ENCODE measurements around the gene USH2A. TPM values are rescaled to one million over a fixed set of nuclear protein-coding genes. Genes with fewer than 3 reads are reported as not detected.

The USH2A gene
- total RNA-seq, 6 donors from 2014 or later: under 0.01 to 0.11 TPM; not detected in 4

GRCh38 chr1:215899901-215900300 is 523.3 kb downstream of the USH2A start:
- DNase-seq (no peak), ATAC-seq (ENCODE audit: low FRiP score in 2 of 2) (no peak)
- 89 to 93% methylated on average over 5 of the region's 5 CpGs for whole genome bisulfite sequencing, 2 donors
- no peak for TF ChIP-seq POLR2A (IDR thresholded peaks at IDR 0.05)
- TF ChIP-seq, protein P1, sequence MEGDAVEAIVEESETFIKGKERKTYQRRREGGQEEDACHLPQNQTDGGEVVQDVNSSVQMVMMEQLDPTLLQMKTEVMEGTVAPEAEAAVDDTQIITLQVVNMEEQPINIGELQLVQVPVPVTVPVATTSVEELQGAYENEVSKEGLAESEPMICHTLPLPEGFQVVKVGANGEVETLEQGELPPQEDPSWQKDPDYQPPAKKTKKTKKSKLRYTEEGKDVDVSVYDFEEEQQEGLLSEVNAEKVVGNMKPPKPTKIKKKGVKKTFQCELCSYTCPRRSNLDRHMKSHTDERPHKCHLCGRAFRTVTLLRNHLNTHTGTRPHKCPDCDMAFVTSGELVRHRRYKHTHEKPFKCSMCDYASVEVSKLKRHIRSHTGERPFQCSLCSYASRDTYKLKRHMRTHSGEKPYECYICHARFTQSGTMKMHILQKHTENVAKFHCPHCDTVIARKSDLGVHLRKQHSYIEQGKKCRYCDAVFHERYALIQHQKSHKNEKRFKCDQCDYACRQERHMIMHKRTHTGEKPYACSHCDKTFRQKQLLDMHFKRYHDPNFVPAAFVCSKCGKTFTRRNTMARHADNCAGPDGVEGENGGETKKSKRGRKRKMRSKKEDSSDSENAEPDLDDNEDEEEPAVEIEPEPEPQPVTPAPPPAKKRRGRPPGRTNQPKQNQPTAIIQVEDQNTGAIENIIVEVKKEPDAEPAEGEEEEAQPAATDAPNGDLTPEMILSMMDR (IDR thresholded peaks at IDR 0.05): no peak
- TF ChIP-seq POLR2AphosphoS5 (IDR thresholded peaks at IDR 0.05): no peak
- TF ChIP-seq EP300 (IDR thresholded peaks at IDR 0.05): no peak
- H3K27me3 ChIP-seq: no peaks in the 10 kb centered on the region
- no peaks in the 10 kb centered on the region for H3K36me3 ChIP-seq
- H3K27ac ChIP-seq: no peak overlapping the region
- no peaks in the 10 kb centered on the region for H3K9me3 ChIP-seq
- H3K4me1 ChIP-seq: no peaks in the 10 kb centered on the region
- H3K4me3 ChIP-seq: no peak overlapping the region

DNA sequence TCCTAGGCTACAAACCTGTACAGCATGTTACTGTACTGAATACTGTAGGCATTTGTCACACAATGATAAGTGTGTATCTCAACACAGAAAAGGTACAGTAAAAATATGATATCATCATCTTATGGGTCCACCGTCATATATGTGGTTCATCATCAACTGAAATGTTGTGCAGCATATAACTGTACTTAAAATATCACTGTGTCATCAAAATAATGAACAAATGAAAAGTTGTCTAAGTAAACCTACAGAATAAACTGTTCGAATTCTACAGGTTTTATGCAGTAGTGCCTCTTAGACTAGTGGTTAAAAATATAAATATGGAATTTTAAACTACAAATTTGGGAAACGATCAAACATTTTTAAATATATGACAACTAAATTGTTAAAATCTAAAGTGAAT is 527.4 kb downstream of the USH2A start:
- TF ChIP-seq POLR2A (IDR thresholded peaks at IDR 0.05): no peak
- TF ChIP-seq EP300 (IDR thresholded peaks at IDR 0.05): no peak
- TF ChIP-seq POLR2AphosphoS5 (IDR thresholded peaks at IDR 0.05): no peak
- TF ChIP-seq, protein P1 (IDR thresholded peaks at IDR 0.05): no peak
- no peaks in the 10 kb centered on the region for H3K27me3 ChIP-seq
- WGBS, 2 donors: 84 to 89% methylated on average over 3 of the region's 3 CpGs
- ATAC-seq (ENCODE audit: low FRiP score in 2 of 2) (no peak), DNase-seq (no peak)
- H3K27ac ChIP-seq: no peak overlapping the region
- H3K4me3 ChIP-seq: no peak overlapping the region
- no peaks in the 10 kb centered on the region for H3K4me1 ChIP-seq
- H3K36me3 ChIP-seq: no peaks in the 10 kb centered on the region
- no peaks in the 10 kb centered on the region for H3K9me3 ChIP-seq

DNA sequence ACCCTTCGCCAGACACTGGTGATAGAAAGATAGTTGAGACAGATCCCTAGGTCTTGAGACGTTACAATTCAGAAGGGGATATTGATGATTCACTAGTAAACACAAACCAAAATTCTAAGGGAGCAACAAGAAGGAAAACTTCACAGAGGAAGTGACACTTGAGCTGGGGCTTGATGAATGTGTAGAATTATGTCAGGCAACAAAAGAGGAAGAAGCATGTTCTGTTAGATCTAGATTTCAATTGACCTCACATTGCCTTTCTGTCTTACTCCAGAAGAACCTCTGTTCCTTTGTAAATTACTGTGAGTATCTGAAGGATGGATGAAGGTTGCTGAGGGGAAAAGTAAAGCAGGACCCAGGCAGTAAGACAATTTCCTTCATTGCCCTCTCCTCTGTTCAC is 528.0 kb downstream of the USH2A start:
- no peaks in the 10 kb centered on the region for H3K36me3 ChIP-seq
- ATAC-seq (ENCODE audit: low FRiP score in 2 of 2) (no peak), DNase-seq (no peak)
- WGBS, 2 donors: 66% methylated on average over 2 of the region's 2 CpGs
- H3K27me3 ChIP-seq: no peaks in the 10 kb centered on the region
- TF ChIP-seq POLR2AphosphoS5 (IDR thresholded peaks at IDR 0.05) (no peak), POLR2A (IDR thresholded peaks at IDR 0.05) (no peak), EP300 (IDR thresholded peaks at IDR 0.05) (no peak)
- TF ChIP-seq, protein P1 (IDR thresholded peaks at IDR 0.05): no peak
- H3K4me1 ChIP-seq: no peaks in the 10 kb centered on the region
- no peaks in the 10 kb centered on the region for H3K9me3 ChIP-seq
- no peak overlapping the region for H3K4me3 ChIP-seq
- no peak overlapping the region for H3K27ac ChIP-seq

DNA sequence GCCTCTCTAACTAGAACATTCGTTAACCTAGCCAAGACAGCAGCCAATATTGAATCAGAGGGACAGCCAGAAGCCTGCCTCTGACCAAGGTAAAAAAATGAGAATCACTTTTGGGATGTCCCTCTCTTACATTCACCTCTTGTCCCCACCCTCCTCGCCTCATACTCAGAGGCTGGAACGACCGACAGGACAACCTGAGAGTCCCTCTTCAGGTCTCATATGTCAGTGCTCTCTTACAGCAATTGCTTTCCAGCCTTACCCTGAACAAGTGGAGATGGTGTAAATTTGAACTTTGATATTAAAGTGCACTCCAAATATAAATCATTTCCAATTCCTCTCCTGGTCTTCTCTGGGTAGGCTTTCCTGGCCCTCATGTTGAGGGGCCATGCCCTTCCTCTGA is 528.6 kb downstream of the USH2A start:
- Histone ChIP-seq H3K27ac (no peak overlapping the region), H3K36me3 (no peaks in the 10 kb centered on the region), H3K4me3 (no peak overlapping the region), H3K9me3 (no peaks in the 10 kb centered on the region), H3K27me3 (no peaks in the 10 kb centered on the region), H3K4me1 (no peaks in the 10 kb centered on the region)
- 48 to 67% methylated on average over 4 of the region's 4 CpGs for WGBS, 2 donors
- TF ChIP-seq EP300 (IDR thresholded peaks at IDR 0.05): no peak
- TF ChIP-seq, protein P1 (IDR thresholded peaks at IDR 0.05): no peak
- TF ChIP-seq POLR2AphosphoS5 (IDR thresholded peaks at IDR 0.05): no peak
- no peak for TF ChIP-seq POLR2A (IDR thresholded peaks at IDR 0.05)
- ATAC-seq (ENCODE audit: low FRiP score in 2 of 2) (no peak), DNase-seq (no peak)

- 55 to 57% methylated on average over 7 of the region's 7 CpGs for WGBS, 2 donors
- H3K27ac ChIP-seq: no peak overlapping the region
- H3K4me1 ChIP-seq: no peaks in the 10 kb centered on the region
- DNase-seq (no peak), ATAC-seq (ENCODE audit: low FRiP score in 2 of 2) (no peak)
- no peaks in the 10 kb centered on the region for H3K9me3 ChIP-seq
- H3K27me3 ChIP-seq: no peaks in the 10 kb centered on the region
- TF ChIP-seq, protein P1 (IDR thresholded peaks at IDR 0.05): no peak
- no peak for TF ChIP-seq POLR2AphosphoS5 (IDR thresholded peaks at IDR 0.05)
- no peak for TF ChIP-seq EP300 (IDR thresholded peaks at IDR 0.05)
- TF ChIP-seq POLR2A (IDR thresholded peaks at IDR 0.05): no peak
- no peak overlapping the region for H3K4me3 ChIP-seq
- H3K36me3 ChIP-seq: no peaks in the 10 kb centered on the region
Measured at GRCh38 chr1:215891266-215892057, 531.8 kb downstream of the USH2A start.
